ENCODE measurements around the gene CHN1. TPM values are rescaled to one million over a fixed set of nuclear protein-coding genes. Genes with fewer than 3 reads are reported as not detected.
A peak's percentile ranks its signal among the peaks of the same experiment; 100 is the strongest.

The CHN1 gene
- total RNA-seq, 1 donor from 2014 or later, result 1.8 TPM

- no peak for ATAC-seq
These were observed 134.4 kb downstream of the CHN1 start for GRCh38 chr2:174870787-174871186.

GRCh38 chr2:174868878-174869277 is 136.3 kb downstream of the CHN1 start:
- no peak for ATAC-seq

- ATAC-seq, result no peak
These were observed 138.8 kb downstream of the CHN1 start for GRCh38 chr2:174866421-174866820.

GRCh38 chr2:174863183-174863582 is 142.0 kb downstream of the CHN1 start:
- no peak for ATAC-seq

GRCh38 chr2:174859563-174860169 is 145.5 kb downstream of the CHN1 start:
- no peak for ATAC-seq

GRCh38 chr2:174858745-174859144 is 146.4 kb downstream of the CHN1 start:
- ATAC-seq, result no peak

GRCh38 chr2:174856447-174856846 is 148.7 kb downstream of the CHN1 start:
- ATAC-seq, result no peak

GRCh38 chr2:174846941-174847938 is 157.9 kb downstream of the CHN1 start:
- ATAC-seq, result no peak

GRCh38 chr2:174846218-174846617 is 159.0 kb downstream of the CHN1 start:
- no peak for ATAC-seq

- no peak for ATAC-seq
These were observed 160.9 kb downstream of the CHN1 start for GRCh38 chr2:174844295-174844708.

GRCh38 chr2:174842496-174842895 is 162.7 kb downstream of the CHN1 start:
- no peak for ATAC-seq

GRCh38 chr2:174841936-174842335 is 163.2 kb downstream of the CHN1 start:
- ATAC-seq, result no peak

GRCh38 chr2:174841350-174841749 is 163.8 kb downstream of the CHN1 start:
- no peak for ATAC-seq

GRCh38 chr2:174840436-174840835 is 164.7 kb downstream of the CHN1 start:
- no peak for ATAC-seq

- ATAC-seq, result no peak
These were observed 165.5 kb downstream of the CHN1 start for GRCh38 chr2:174839662-174840061.

GRCh38 chr2:174836995-174837390 is 168.2 kb downstream of the CHN1 start:
- ATAC-seq, result no peak

- no peak for ATAC-seq
These were observed 168.7 kb downstream of the CHN1 start for GRCh38 chr2:174836377-174836994.

- ATAC-seq, result no peak
These were observed 169.4 kb downstream of the CHN1 start for GRCh38 chr2:174835797-174836255.

- ATAC-seq, result no peak
These were observed 171.4 kb downstream of the CHN1 start for GRCh38 chr2:174833737-174834136.

- no peak for ATAC-seq
These were observed 174.6 kb downstream of the CHN1 start for GRCh38 chr2:174830561-174830960.

- no peak for ATAC-seq
These were observed 175.6 kb downstream of the CHN1 start for GRCh38 chr2:174829550-174829949.

- peak; percentile 18 for ATAC-seq
These were observed 177.5 kb downstream of the CHN1 start for GRCh38 chr2:174827371-174828369.
